Endothelial cell (in vitro differentiated cells): Measurements from ENCODE around the gene ABT1. TPM values are rescaled to one million over a fixed set of nuclear protein-coding genes. Genes with fewer than 3 reads are reported as not detected.

Source experiments
- DNase-seq: peaks from one replicate; pipeline ENCODE4 v3.0.0; 2021; ENCODE audit warnings: low spot score
- H3K27ac Mint-ChIP-seq: one replicate; pipeline ENCODE4 v1.8.0; 2021; ENCODE audit warnings: mixed read lengths, inconsistent platforms; ENCODE audit not compliant: unreplicated experiment
- H3K27me3 Mint-ChIP-seq: one replicate; pipeline ENCODE4 v1.8.0; 2021; ENCODE audit warnings: mild to moderate bottlenecking, moderate library complexity, mixed read lengths, inconsistent platforms; ENCODE audit not compliant: unreplicated experiment
- H3K36me3 Mint-ChIP-seq: one replicate; pipeline ENCODE4 v1.8.0; 2021; ENCODE audit warnings: mild to moderate bottlenecking, low read depth, mixed read lengths, inconsistent platforms; ENCODE audit not compliant: unreplicated experiment
- H3K4me1 Mint-ChIP-seq: one replicate; pipeline ENCODE4 v1.8.0; 2021; ENCODE audit warnings: mild to moderate bottlenecking, mixed read lengths, inconsistent platforms; ENCODE audit not compliant: unreplicated experiment
- H3K4me3 Mint-ChIP-seq: one replicate; pipeline ENCODE4 v1.8.0; 2021; ENCODE audit warnings: mild to moderate bottlenecking, mixed read lengths, inconsistent platforms; ENCODE audit not compliant: unreplicated experiment
- H3K9me3 Mint-ChIP-seq: one replicate; pipeline ENCODE4 v1.8.0; 2021; ENCODE audit warnings: mixed read lengths, inconsistent platforms; ENCODE audit not compliant: unreplicated experiment
- total RNA-seq: library from RNA; stranded (reverse); fragmentation: NEBNext Ultra II Directional; extraction: Animal tissue kit (Norgen Biotek cat#: 25700); gene quantifications from one replicate; pipeline ENCODE4 v1.2.1, GENCODE V29; 2021; ENCODE audit not compliant: unreplicated experiment
- TF ChIP-seq, protein P1 (sequence below): fragments of 200-600 bp; sonication (generic); IDR thresholded peaks from one replicate; pipeline ENCODE4 v1.5.0; 2021; ENCODE audit warnings: antibody characterized with exemption; ENCODE audit not compliant: unreplicated experiment

ABT1 gene
- total RNA-seq, 1 donor from 2014 or later, result 20.4 TPM

DNA sequence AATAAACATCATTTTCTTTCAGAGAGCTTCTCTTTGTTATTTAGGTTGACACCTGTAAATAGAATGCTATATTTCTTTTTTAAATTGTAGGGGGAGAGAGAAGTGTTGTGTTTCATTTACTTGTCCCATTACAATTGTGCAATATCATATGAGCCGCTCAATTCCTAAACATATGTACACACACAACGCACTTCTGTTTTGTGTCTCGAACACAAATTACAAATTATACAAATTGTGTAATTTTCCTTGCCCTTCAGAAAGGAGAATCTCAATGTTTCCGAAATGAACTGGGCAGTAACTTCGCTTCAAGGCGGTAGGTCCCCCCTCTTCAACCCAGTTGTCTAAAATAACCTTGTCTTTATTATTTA is 2.6 kb upstream of the ABT1 start:
- peaks cover 5% of the 10 kb centered on the region for H3K4me1 Mint-ChIP-seq
- no peak overlapping the region for H3K4me3 Mint-ChIP-seq
- no peak overlapping the region for H3K27ac Mint-ChIP-seq
- no peaks in the 10 kb centered on the region for H3K27me3 Mint-ChIP-seq
- TF ChIP-seq, protein P1, sequence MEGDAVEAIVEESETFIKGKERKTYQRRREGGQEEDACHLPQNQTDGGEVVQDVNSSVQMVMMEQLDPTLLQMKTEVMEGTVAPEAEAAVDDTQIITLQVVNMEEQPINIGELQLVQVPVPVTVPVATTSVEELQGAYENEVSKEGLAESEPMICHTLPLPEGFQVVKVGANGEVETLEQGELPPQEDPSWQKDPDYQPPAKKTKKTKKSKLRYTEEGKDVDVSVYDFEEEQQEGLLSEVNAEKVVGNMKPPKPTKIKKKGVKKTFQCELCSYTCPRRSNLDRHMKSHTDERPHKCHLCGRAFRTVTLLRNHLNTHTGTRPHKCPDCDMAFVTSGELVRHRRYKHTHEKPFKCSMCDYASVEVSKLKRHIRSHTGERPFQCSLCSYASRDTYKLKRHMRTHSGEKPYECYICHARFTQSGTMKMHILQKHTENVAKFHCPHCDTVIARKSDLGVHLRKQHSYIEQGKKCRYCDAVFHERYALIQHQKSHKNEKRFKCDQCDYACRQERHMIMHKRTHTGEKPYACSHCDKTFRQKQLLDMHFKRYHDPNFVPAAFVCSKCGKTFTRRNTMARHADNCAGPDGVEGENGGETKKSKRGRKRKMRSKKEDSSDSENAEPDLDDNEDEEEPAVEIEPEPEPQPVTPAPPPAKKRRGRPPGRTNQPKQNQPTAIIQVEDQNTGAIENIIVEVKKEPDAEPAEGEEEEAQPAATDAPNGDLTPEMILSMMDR, result no peak
- no peaks in the 10 kb centered on the region for H3K9me3 Mint-ChIP-seq
- DNase-seq, result no peak
- H3K36me3 Mint-ChIP-seq, result peaks cover 6% of the 10 kb centered on the region

DNA sequence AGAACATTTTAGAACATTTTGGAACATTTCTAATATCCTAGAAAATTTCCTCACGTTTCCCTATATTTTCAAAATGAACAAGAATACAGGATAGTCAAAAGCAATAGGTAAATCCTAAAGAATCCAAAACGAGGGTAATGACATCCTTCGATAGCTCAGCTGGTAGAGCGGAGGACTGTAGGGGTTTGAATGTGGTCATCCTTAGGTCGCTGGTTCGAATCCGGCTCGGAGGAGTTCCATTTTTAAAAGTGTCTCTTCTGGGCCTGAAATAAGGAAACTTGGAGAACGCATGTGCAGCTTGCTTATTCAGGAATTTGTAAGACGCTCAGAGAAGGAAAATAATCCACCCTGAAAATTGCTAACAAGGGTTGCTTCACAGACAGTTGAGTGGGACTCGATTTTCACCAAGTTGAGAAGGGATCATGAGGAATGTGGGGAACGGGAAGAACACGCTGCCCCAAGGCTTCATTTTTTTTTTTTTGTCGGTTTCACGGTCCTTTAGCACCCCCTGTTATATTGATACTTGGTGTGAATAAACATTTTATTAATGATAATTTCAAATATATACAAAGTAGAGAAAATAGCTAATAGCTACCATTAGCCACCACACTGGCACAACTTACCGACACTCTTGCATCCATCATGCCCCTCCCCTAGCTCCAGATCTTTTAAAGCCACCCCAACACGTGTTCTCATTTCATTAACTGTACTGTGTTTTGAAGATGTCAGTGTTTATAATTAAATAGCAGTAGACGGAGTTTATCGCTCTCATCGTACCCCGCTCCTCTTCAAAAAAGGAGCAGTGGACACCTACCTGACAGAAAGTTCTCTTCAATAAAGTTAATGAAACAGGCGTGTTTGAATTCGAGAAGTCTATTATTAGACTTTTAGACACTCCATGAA is 1.8 kb upstream of the ABT1 start:
- DNase-seq, result no peak
- Mint-ChIP-seq H3K4me1 (peaks cover 5% of the 10 kb centered on the region), H3K27me3 (no peaks in the 10 kb centered on the region), H3K36me3 (peaks cover 10% of the 10 kb centered on the region), H3K27ac (no peak overlapping the region), H3K4me3 (peak overlapping the region; percentile 37), H3K9me3 (no peaks in the 10 kb centered on the region)
- TF ChIP-seq, protein P1, result no peak

DNA sequence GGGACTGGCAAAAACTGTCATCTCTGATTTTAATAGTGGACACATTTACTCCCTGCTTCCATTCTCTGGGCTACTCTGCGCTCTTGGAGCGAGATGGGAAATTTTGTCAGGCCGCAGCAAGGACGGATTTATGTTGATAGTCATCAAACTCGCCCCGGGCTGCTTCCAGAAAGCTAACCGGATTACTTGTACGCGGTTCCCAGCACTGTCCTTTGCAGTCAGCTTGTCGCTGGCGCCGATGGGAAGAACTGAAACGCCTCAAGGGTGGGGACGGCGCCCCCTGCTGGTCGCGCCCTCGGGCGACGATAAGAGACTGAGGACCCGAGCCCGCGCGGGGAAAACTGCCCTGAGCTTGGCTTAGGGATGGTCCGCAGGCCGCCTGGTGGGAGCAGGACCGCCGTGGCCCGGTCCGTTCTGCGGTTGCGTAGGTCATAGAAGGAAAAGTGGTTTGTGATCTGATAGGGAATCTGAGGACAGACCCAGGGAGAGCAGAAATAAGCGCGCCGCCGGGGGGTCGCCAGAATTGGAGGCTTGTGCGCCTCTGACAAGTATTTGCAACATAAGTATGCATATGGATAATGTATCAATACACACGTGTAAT is 984 bp upstream of the ABT1 start:
- Mint-ChIP-seq H3K4me3 (no peak overlapping the region), H3K27ac (no peak overlapping the region)

DNA sequence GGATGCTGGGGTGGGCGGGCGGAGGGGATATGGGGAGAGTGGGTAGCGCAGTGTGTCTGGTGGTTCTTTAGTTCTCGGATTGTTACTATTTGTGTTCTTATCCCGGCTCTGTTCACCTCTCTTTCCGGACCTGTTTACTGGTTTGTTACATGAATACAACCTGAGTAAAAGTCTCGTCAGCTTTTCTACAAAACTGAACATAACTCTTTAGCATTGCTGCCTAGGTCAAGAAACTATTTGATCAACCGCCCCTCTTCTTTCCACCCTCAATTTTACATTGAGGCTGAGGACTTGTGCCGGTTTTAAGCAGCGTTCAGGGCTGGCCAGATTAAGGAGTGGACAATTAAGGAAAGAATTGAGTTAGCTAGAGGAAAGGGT is 625 bp downstream of the ABT1 start:
- H3K9me3 Mint-ChIP-seq, result no peaks in the 10 kb centered on the region
- peaks cover 5% of the 10 kb centered on the region for H3K4me1 Mint-ChIP-seq
- H3K4me3 Mint-ChIP-seq, result no peak overlapping the region
- no peak for DNase-seq
- no peak overlapping the region for H3K27ac Mint-ChIP-seq
- TF ChIP-seq, protein P1, result no peak
- no peaks in the 10 kb centered on the region for H3K27me3 Mint-ChIP-seq
- peaks cover 10% of the 10 kb centered on the region for H3K36me3 Mint-ChIP-seq

More for the DNA sequence above, 984 bp upstream of the ABT1 start:
- H3K9me3 Mint-ChIP-seq, result no peaks in the 10 kb centered on the region
- H3K36me3 Mint-ChIP-seq, result peaks cover 10% of the 10 kb centered on the region
- peak; percentile 97 for DNase-seq
- H3K4me1 Mint-ChIP-seq, result peaks cover 5% of the 10 kb centered on the region
- TF ChIP-seq, protein P1, result peak; percentile 99
- no peaks in the 10 kb centered on the region for H3K27me3 Mint-ChIP-seq

DNA sequence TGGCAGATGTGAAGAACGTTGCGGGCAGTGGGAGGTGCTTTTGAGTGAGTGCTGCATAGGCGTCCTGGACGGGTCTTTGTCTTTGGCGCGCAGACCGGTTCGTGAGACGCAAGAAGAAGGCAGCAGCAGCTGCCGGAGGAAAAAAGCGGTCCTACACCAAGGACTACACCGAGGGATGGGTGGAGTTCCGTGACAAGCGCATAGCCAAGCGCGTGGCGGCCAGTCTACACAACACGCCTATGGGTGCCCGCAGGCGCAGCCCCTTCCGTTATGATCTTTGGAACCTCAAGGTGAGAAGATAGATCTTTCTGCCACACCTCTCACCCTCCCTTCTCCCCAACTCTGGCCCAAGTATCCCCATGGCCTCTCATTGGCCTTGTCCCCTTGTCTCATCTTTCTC is 1.1 kb downstream of the ABT1 start:
- H3K4me1 Mint-ChIP-seq, result peaks cover 5% of the 10 kb centered on the region
- H3K27ac Mint-ChIP-seq, result peak overlapping the region; percentile 87
- TF ChIP-seq, protein P1, result no peak
- H3K9me3 Mint-ChIP-seq, result no peaks in the 10 kb centered on the region
- H3K27me3 Mint-ChIP-seq, result no peaks in the 10 kb centered on the region
- peaks cover 10% of the 10 kb centered on the region for H3K36me3 Mint-ChIP-seq
- DNase-seq, result no peak
- no peak overlapping the region for H3K4me3 Mint-ChIP-seq
